ENCODE results near the gene MGME1. TPM values are rescaled to one million over a fixed set of nuclear protein-coding genes. Genes with fewer than 3 reads are reported as not detected.
A peak's percentile ranks its signal among the peaks of the same experiment; 100 is the strongest.

MGME1 gene
- total and polyA plus RNA-seq, 9 of the 15 experiments (the other 6 are each of a cell fraction or from before 2014, with no cell fraction given) = 13.4 to 45.1 (median 30.6) TPM

- BruUV-seq (replicated peaks) = no TSS peak
- peak; percentile 95 for FAIRE-seq
- CTCF ChIA-PET (ENCODE audit: low intra/inter-chr PET ratio) = interaction anchor here (0.7 to 1.3 kb wide), 4 partner anchors 256 to 491 kb away, joined by 3 to 4 read pairs (median 3); no protein-coding TSS in a partner anchor
- TF ChIP-seq CREM (IDR thresholded peaks at IDR 0.05; ENCODE audit: low read depth) (0 out of 2 replicates have a peak, but pooled peaks have one; percentile 19), HES1 (IDR thresholded peaks at IDR 0.05; ENCODE audit: low read depth) (no peak), SMC3 (conservative IDR thresholded peaks at IDR 0.05; ENCODE audit: insufficient read depth, low read depth, low read length) (peak; percentile 52), SREBF2 (CRISPR knock-in tag; IDR thresholded peaks at IDR 0.05) (no peak), CBX2 (IDR thresholded peaks at IDR 0.05; ENCODE audit: insufficient read depth, low read length, poor library complexity, severe bottlenecking) (no peak), KLF16 (IDR thresholded peaks at IDR 0.05) (peak; percentile 68), ELF4 (CRISPR knock-in tag; IDR thresholded peaks at IDR 0.05) (no peak), BCOR (IDR thresholded peaks at IDR 0.05) (no peak), RB1 (IDR thresholded peaks at IDR 0.05; ENCODE audit: low read depth) (0 out of 2 replicates have a peak, but pooled peaks have one; percentile 22), ZNF253 (CRISPR knock-in tag; conservative IDR thresholded peaks at IDR 0.05) (no peak), RAD21 (CRISPR knock-in tag; conservative IDR thresholded peaks at IDR 0.05 in 1 of 2, IDR thresholded peaks at IDR 0.05 in 1 of 2) (peak; percentile 72 to 82), DEAF1 (CRISPR knock-in tag; IDR thresholded peaks at IDR 0.05) (peak; percentile 42; the same call in 1 of the 2 replicates), ZNF175 (CRISPR knock-in tag; IDR thresholded peaks at IDR 0.05; ENCODE audit: low read depth) (no peak), ZNF584 (CRISPR knock-in tag; IDR thresholded peaks at IDR 0.05; ENCODE audit: low read depth) (no peak), BHLHE40 (IDR thresholded peaks at IDR 0.05; ENCODE audit: low read length) (no peak), JUND (IDR thresholded peaks at IDR 0.05; ENCODE audit: borderline replicate concordance, low read depth, low read length) (no peak), JUND (tag; IDR thresholded peaks at IDR 0.05; ENCODE audit: borderline replicate concordance, low read depth, low read length) (no peak), NFIC (IDR thresholded peaks at IDR 0.05) (peak; percentile 78)
Observed at GRCh38 chr20:17995967-17996819, 27.4 kb downstream of the MGME1 start.

More at GRCh38 chr20:17995967-17996819, 27.4 kb downstream of the MGME1 start:
- peaks cover 6 to 7% of the 10 kb centered on the region in 2 experiments; a peak in 3 of 5 replicates for H3K27me3 ChIP-seq (ENCODE audit: control insufficient read depth in 2 of 2, insufficient read depth in 2 of 2, low read length in 2 of 2)
- WGBS (ENCODE audit: insufficient coverage, low coverage, missing lambda C conversion rate) = 14% methylated on average over 16 of the region's 16 CpGs
- H3K36me3 ChIP-seq (ENCODE audit: control insufficient read depth, insufficient read depth, low read length) = no peaks in the 10 kb centered on the region
- H3K4me1 ChIP-seq (replicated peaks in 1 of 2; ENCODE audit: control insufficient read depth in 2 of 2, insufficient read depth in 2 of 2, low read length in 2 of 2) = no peaks in the 10 kb centered on the region; a peak in 1 of 5 replicates
- no peak overlapping the region for H3K4me3 ChIP-seq
- H3K27ac ChIP-seq (ENCODE audit: extremely low read depth, low read depth, low read length) = no peak overlapping the region
- no peak overlapping the region for H3K4me2 ChIP-seq (ENCODE audit: insufficient read depth, low read length)
- peak overlapping the region; percentile 69 for H2AFZ ChIP-seq (ENCODE audit: low read depth, low read length)
- ATAC-seq (peak; percentile 83), DNase-seq (ENCODE audit: extremely low read depth in 1 of 4, low spot score in 3 of 4) (peak; percentile 52 to 55 (median 52))
- H3K9me3 ChIP-seq (replicated peaks; ENCODE audit: control insufficient read depth, insufficient read depth, low read depth, low read length) = no peaks in the 10 kb centered on the region
- intact Hi-C loops (cut with micrococcal nuclease) (loop anchor here (5.0 to 10.0 kb wide), 5 partner anchors 101 to 491 kb away; partner anchors contain the start of genes BFSP1 and RRBP1), in situ Hi-C loops (cut with MboI) (no loop called here)
- H3K79me2 ChIP-seq (ENCODE audit: control insufficient read depth, insufficient read depth, low read length) = no peaks in the 10 kb centered on the region
- POLR2A ChIA-PET = interaction anchor here (0.6 kb wide), 1 partner anchor 72 kb away, joined by 5 read pairs; no protein-coding TSS in a partner anchor
- H3K9me1 ChIP-seq (ENCODE audit: control insufficient read depth, insufficient read depth, low read length) = no peaks in the 10 kb centered on the region
- H3K9ac ChIP-seq (ENCODE audit: insufficient read depth in 1 of 2, low read depth in 2 of 2, low read length in 2 of 2) = 0 out of 4 replicates have a peak overlapping the region, but pooled peaks of 1 of the 2 experiments have one; percentile 23
- H4K20me1 ChIP-seq (replicated peaks; ENCODE audit: control insufficient read depth, insufficient read depth, low read length) = no peaks in the 10 kb centered on the region
